H1 (cell line): ENCODE data around the gene PPP1R2B. TPM values are rescaled to one million over a fixed set of nuclear protein-coding genes. Genes with fewer than 3 reads are reported as not detected.
"Not testable (repeated sequence)": the region's sequence is repeated elsewhere in the genome, so short reads cannot be mapped to it uniquely, and the experiment has no call there.

Experiments used
- CTCF ChIA-PET: fragments of 300-600 bp; sonication (Branson Sonifier 250); formaldehyde crosslinking; loops from one replicate; lab custom pipeline; 2021; ENCODE audit not compliant: partially characterized antibody; lab: Charles Lee
- POLR2A ChIA-PET: fragments of 300-600 bp; sonication (Branson Sonifier 250); formaldehyde crosslinking; loops from one replicate; lab custom pipeline; 2021; ENCODE audit warnings: inconsistent platforms; ENCODE audit not compliant: partially characterized antibody; lab: Charles Lee
- DNase-seq, 2 experiments: peaks; one replicate each; pipeline versions ENCODE4 v3.0.0 to v3.0.0-alpha.2; 2010 to 2022; ENCODE audit warnings: low spot score in 2 of 2, low read depth in 1 of 2, mixed read lengths in 1 of 2
- FAIRE-seq: peaks from 2 replicates; lab custom pipeline; 2011; peaks lifted over from hg19 to GRCh38; lab: Jason Lieb, UNC
- H2AFZ ChIP-seq: 2 replicates; pipeline ENCODE4 v1.8.1; 2012; ENCODE audit warnings: low read length, inconsistent platforms
- H2AK5ac ChIP-seq: 2 replicates; pipeline ENCODE4 v1.6.1; 2013; ENCODE audit warnings: low read depth, low read length
- H2BK120ac ChIP-seq: replicated peaks from 2 replicates; pipeline ENCODE3; 2013; ENCODE audit warnings: low read depth, low read length, inconsistent platforms
- H2BK12ac ChIP-seq: 2 replicates; pipeline ENCODE4 v1.6.1; 2013; ENCODE audit warnings: low read depth, low read length
- H2BK15ac ChIP-seq: 2 replicates; pipeline ENCODE4 v1.6.1; 2013; ENCODE audit warnings: low read length
- H2BK20ac ChIP-seq: 2 replicates; pipeline ENCODE4 v1.6.1; 2013; ENCODE audit warnings: low read length
- H2BK5ac ChIP-seq: 2 replicates; pipeline ENCODE4 v1.6.1; 2013; ENCODE audit warnings: low read depth, low read length
- H3K14ac ChIP-seq: 2 replicates; pipeline ENCODE4 v1.6.1; 2013; ENCODE audit warnings: inconsistent platforms; ENCODE audit not compliant: insufficient read length
- H3K18ac ChIP-seq: 2 replicates; pipeline ENCODE4 v1.6.1; 2013; ENCODE audit warnings: low read length; ENCODE audit errors: extremely low read depth
- H3K23ac ChIP-seq: 2 replicates; pipeline ENCODE4 v1.6.1; 2013; ENCODE audit warnings: inconsistent platforms; ENCODE audit not compliant: insufficient read length
- H3K23me2 ChIP-seq: 2 replicates; pipeline ENCODE4 v1.6.1; 2013; ENCODE audit warnings: low read depth, low read length
- H3K27ac ChIP-seq: 2 replicates; pipeline ENCODE4 v1.6.1; 2011; ENCODE audit warnings: low read depth, low read length, inconsistent platforms
- H3K27me3 ChIP-seq, 4 experiments: replicated peaks in 1 of 4; 1 replicate in 1 of 4; 2 replicates in 3 of 4; pipeline versions ENCODE4 v1.6.1 to v1.8.1; 2011 to 2013; ENCODE audit warnings: low read length in 3 of 4, mild to moderate bottlenecking in 3 of 4, inconsistent platforms in 2 of 4, mixed read lengths in 2 of 4, moderate library complexity in 1 of 4; ENCODE audit not compliant: control insufficient read depth in 3 of 4, insufficient read depth in 3 of 4; ENCODE audit errors: extremely low read depth in 1 of 4
- H3K36me3 ChIP-seq, 4 experiments: 2 replicates each; pipeline versions ENCODE4 v1.6.1 to v1.8.1; 2011 to 2013; ENCODE audit warnings: mild to moderate bottlenecking in 4 of 4, low read length in 3 of 4, moderate library complexity in 2 of 4, control low read depth in 1 of 4, inconsistent platforms in 1 of 4; ENCODE audit not compliant: insufficient read depth in 4 of 4, control insufficient read depth in 2 of 4
- H3K4ac ChIP-seq: replicated peaks from 2 replicates; pipeline ENCODE3; 2013; ENCODE audit warnings: low read length, low read depth, mixed read lengths, inconsistent platforms; ENCODE audit not compliant: insufficient read length
- H3K4me1 ChIP-seq, 4 experiments: replicated peaks in 1 of 4; 1 replicate in 1 of 4; 2 replicates in 3 of 4; pipeline versions ENCODE4 v1.6.1 to v1.8.1; 2011 to 2013; ENCODE audit warnings: low read length in 3 of 4, inconsistent platforms in 2 of 4, mixed read lengths in 1 of 4; ENCODE audit not compliant: insufficient read depth in 4 of 4, control insufficient read depth in 3 of 4
- H3K4me2 ChIP-seq, 2 experiments: 2 replicates each; pipeline versions ENCODE4 v1.6.1 to v1.8.1; 2011 to 2013; ENCODE audit warnings: low read depth in 2 of 2, low read length in 2 of 2, control low read depth in 1 of 2, inconsistent platforms in 1 of 2, mild to moderate bottlenecking in 1 of 2; ENCODE audit not compliant: insufficient read depth in 1 of 2
- H3K4me3 ChIP-seq, 4 experiments: fragments of 200-600, 300-600 bp in 1 of 4; sonication (generic), shearing (Covaris generic), sonication (Bioruptor Twin) in 1 of 4; 2 replicates each; pipeline versions ENCODE4 v1.5.1 to v1.8.1; 2011 to 2016; ENCODE audit warnings: low read length in 4 of 4, low read depth in 3 of 4, control low read depth in 2 of 4, inconsistent platforms in 2 of 4, mild to moderate bottlenecking in 2 of 4, mixed read lengths in 1 of 4, moderate library complexity in 1 of 4; ENCODE audit not compliant: insufficient read depth in 2 of 4; ENCODE audit errors: extremely low read depth in 1 of 4
- H3K56ac ChIP-seq: replicated peaks from 2 replicates; pipeline ENCODE3; 2013; ENCODE audit warnings: low read depth, mild to moderate bottlenecking, mixed read lengths, low read length, inconsistent platforms; ENCODE audit not compliant: insufficient read length
- H3K79me1 ChIP-seq: 2 replicates; pipeline ENCODE4 v1.6.1; 2013; ENCODE audit warnings: low read depth, low read length, control low read depth
- H3K79me2 ChIP-seq, 2 experiments: 2 replicates each; pipeline versions ENCODE4 v1.6.1 to v1.8.1; 2012 to 2013; ENCODE audit warnings: low read length in 2 of 2, mild to moderate bottlenecking in 2 of 2, inconsistent platforms in 1 of 2; ENCODE audit not compliant: insufficient read depth in 2 of 2, control insufficient read depth in 1 of 2
- H3K9ac ChIP-seq, 4 experiments: replicated peaks in 1 of 4; 1 replicate in 1 of 4; 2 replicates in 3 of 4; pipeline versions ENCODE4 v1.6.1 to v1.8.1; 2011 to 2013; ENCODE audit warnings: low read depth in 3 of 4, low read length in 3 of 4, control low read depth in 2 of 4, mild to moderate bottlenecking in 2 of 4, moderate library complexity in 2 of 4, inconsistent platforms in 1 of 4; ENCODE audit errors: extremely low read depth in 1 of 4
- H3K9me3 ChIP-seq, 2 experiments: 2 replicates each; pipeline versions ENCODE4 v1.6.1 to v1.8.1; 2012 to 2013; ENCODE audit warnings: mild to moderate bottlenecking in 2 of 2, moderate library complexity in 2 of 2, control low read depth in 1 of 2, inconsistent platforms in 1 of 2, low read depth in 1 of 2, low read length in 1 of 2, mixed read lengths in 1 of 2; ENCODE audit not compliant: insufficient read depth in 2 of 2
- H4K20me1 ChIP-seq, 2 experiments: replicated peaks in 1 of 2; 2 replicates each; pipeline versions ENCODE3 to v1.8.1; 2011 to 2013; ENCODE audit warnings: inconsistent platforms in 2 of 2, low read length in 2 of 2, mild to moderate bottlenecking in 1 of 2; ENCODE audit not compliant: insufficient read depth in 2 of 2, control insufficient read depth in 1 of 2
- H4K5ac ChIP-seq: 2 replicates; pipeline ENCODE4 v1.6.1; 2013; ENCODE audit warnings: low read length, low read depth, mixed read lengths, inconsistent platforms; ENCODE audit not compliant: insufficient read length
- H4K8ac ChIP-seq: 2 replicates; pipeline ENCODE4 v1.8.0; 2013; ENCODE audit warnings: mild to moderate bottlenecking, moderate library complexity, low read length, inconsistent platforms; ENCODE audit not compliant: insufficient read depth; ENCODE audit errors: extremely low read depth
- H4K91ac ChIP-seq: replicated peaks from 2 replicates; pipeline ENCODE3; 2013; ENCODE audit warnings: low read length, mixed read lengths, inconsistent platforms; ENCODE audit not compliant: insufficient read length
- BCL11A ChIP-seq, 2 experiments: IDR thresholded peaks; one replicate each; pipeline ENCODE4 v1.6.1; 2011; ENCODE audit warnings: low read depth in 2 of 2, low read length in 2 of 2, mild to moderate bottlenecking in 2 of 2
- CBX5 ChIP-seq: fragments of 300-800, 300-1000 bp; sonication (generic); IDR thresholded peaks from 2 replicates; pipeline ENCODE4 v1.7.1; 2016; ENCODE audit warnings: antibody characterized with exemption, low read length, low read depth
- CTBP2 ChIP-seq: IDR thresholded peaks from 2 replicates; pipeline ENCODE4 v1.7.0; 2011; ENCODE audit warnings: borderline replicate concordance, mild to moderate bottlenecking, moderate library complexity, mixed read lengths, low read length; ENCODE audit not compliant: insufficient read depth, insufficient read length
- GABPA ChIP-seq: IDR thresholded peaks from 2 replicates; pipeline ENCODE4 v1.6.1; 2011; ENCODE audit warnings: mild to moderate bottlenecking, low read length, moderate library complexity, borderline replicate concordance; ENCODE audit not compliant: insufficient read depth
- GTF2F1 ChIP-seq: IDR thresholded peaks from 2 replicates; pipeline ENCODE4 v1.6.1; 2012; ENCODE audit warnings: low read depth, low read length, improper control_type of control experiment, borderline replicate concordance
- POLR2A ChIP-seq, 2 experiments: IDR thresholded peaks; 1 replicate in 1 of 2; 2 replicates in 1 of 2; pipeline ENCODE4 v1.6.1; 2011; ENCODE audit warnings: low read depth in 2 of 2, low read length in 2 of 2, mild to moderate bottlenecking in 2 of 2; ENCODE audit errors: control extremely low read depth in 1 of 2
- WGBS, 2 experiments: shearing (Covaris generic) in 1 of 2; methylation state at CpG; one replicate each; pipeline versions ENCODE4 v1.1.6 to v1.1.7; 2013 to 2015; ENCODE audit warnings: low lambda C conversion rate in 2 of 2, mixed read lengths in 2 of 2, inconsistent platforms in 1 of 2, low coverage in 1 of 2, missing lambda C conversion rate in 1 of 2; ENCODE audit not compliant: insufficient replicate concordance in 2 of 2, insufficient coverage in 1 of 2, insufficient read length in 1 of 2; ENCODE audit errors: extremely low coverage in 1 of 2, missing lambda C conversion rate in 1 of 2; 5-methylcytosine and 5-hydroxymethylcytosine counted together
- polyA plus RNA-seq, 7 experiments: library from polyadenylated mRNA; depleted of rRNA in 3 of 7; stranded (reverse) in 5 of 7; unstranded in 2 of 7; fragments of >200 nt in 5 of 7; fragments of 200-250 nt in 2 of 7; gene quantifications; 1 replicate in 5 of 7; 2 replicates in 1 of 7; 4 replicates in 1 of 7; pipeline versions ENCODE4 v1.2.1 to v1.2.3, GENCODE V29; 2011 to 2013; ENCODE audit warnings: missing spikeins in 2 of 7, mixed read lengths in 2 of 7
- total RNA-seq: library from RNA; stranded (reverse); fragmentation: NEBNext Ultra II Directional; extraction: Animal tissue kit (Norgen Biotek cat#: 25700); gene quantifications from 2 replicates; pipeline ENCODE4 v1.2.1, GENCODE V29; 2021

PPP1R2B gene
- total and polyA plus RNA-seq, 2 of the 8 experiments (the other 6 are each of a cell fraction or from before 2014, with no cell fraction given), result not detected

GRCh38 chr5:156851880-156852279, 1.8 kb downstream of the PPP1R2B start (continued):
- TF ChIP-seq CTBP2, result no peak
- TF ChIP-seq CBX5, result no peak
- no peak for TF ChIP-seq POLR2A (IDR thresholded peaks at IDR 0.05; ENCODE audit: control extremely low read depth in 1 of 2, low read depth in 2 of 2, low read length in 2 of 2)
- TF ChIP-seq GTF2F1, result no peak
- TF ChIP-seq BCL11A (IDR thresholded peaks at IDR 0.05; ENCODE audit: low read depth in 2 of 2, low read length in 2 of 2), result no peak
- TF ChIP-seq GABPA, result no peak
- TF ChIP-seq, all 59 proteins: peak for 0

DNA sequence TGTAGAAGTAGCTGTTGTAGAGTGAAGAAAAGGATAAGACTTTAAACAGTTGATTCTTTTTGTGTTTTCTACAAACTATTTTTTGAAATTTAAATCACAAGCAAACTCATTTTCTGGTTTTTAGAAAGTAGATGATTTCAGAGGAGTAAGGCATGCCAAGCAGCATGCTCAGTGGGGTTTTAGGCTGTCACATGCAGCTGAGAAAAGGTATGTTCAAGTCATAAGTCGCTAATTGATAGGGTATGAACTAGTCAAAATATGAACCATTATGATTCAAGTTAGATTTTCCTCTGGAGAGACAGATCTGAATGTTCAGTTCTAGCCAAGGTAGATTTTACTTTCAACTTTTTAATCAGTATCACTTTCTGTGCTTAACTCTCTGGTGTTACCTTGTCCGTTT, 3.0 kb downstream of the PPP1R2B start:
- H3K23ac ChIP-seq, H2BK5ac ChIP-seq, H4K5ac ChIP-seq, H3K36me3 ChIP-seq, H3K14ac ChIP-seq, H2AFZ ChIP-seq, H4K91ac ChIP-seq, H4K20me1 ChIP-seq, CTCF ChIA-PET, DNase-seq, H3K4me2 ChIP-seq, H3K9me3 ChIP-seq, POLR2A ChIA-PET, H3K27me3 ChIP-seq, H2BK12ac ChIP-seq, H3K79me2 ChIP-seq, H2BK20ac ChIP-seq, H3K27ac ChIP-seq, H2BK120ac ChIP-seq, H3K56ac ChIP-seq, H4K8ac ChIP-seq, H2BK15ac ChIP-seq, H3K18ac ChIP-seq, H3K4ac ChIP-seq, H3K79me1 ChIP-seq, H3K4me3 ChIP-seq, FAIRE-seq, H3K9ac ChIP-seq, H2AK5ac ChIP-seq, H3K23me2 ChIP-seq, H3K4me1 ChIP-seq: not testable (repeated sequence)
- WGBS, 2 experiments, result 91% methylated on average over 2 of the region's 2 CpGs; no CpG with 5 or more reads in 1 of the 2 experiments
